GM10266 (cell line): ENCODE results near the gene ZNF737.
"Not testable (repeated sequence)": the region's sequence is repeated elsewhere in the genome, so short reads cannot be mapped to it uniquely, and the experiment has no call there.

Experiments
- DNase-seq: peaks from one replicate; pipeline ENCODE4 v3.0.0; 2012; ENCODE audit errors: extremely low spot score
- TF ChIP-seq, protein P1 (sequence below): IDR thresholded peaks from 2 replicates; pipeline ENCODE4 v1.5.1; 2012; ENCODE audit warnings: mild to moderate bottlenecking, low read depth; ENCODE audit not compliant: control insufficient read depth, insufficient read depth; ENCODE audit errors: missing control alignments

The ZNF737 gene

DNA sequence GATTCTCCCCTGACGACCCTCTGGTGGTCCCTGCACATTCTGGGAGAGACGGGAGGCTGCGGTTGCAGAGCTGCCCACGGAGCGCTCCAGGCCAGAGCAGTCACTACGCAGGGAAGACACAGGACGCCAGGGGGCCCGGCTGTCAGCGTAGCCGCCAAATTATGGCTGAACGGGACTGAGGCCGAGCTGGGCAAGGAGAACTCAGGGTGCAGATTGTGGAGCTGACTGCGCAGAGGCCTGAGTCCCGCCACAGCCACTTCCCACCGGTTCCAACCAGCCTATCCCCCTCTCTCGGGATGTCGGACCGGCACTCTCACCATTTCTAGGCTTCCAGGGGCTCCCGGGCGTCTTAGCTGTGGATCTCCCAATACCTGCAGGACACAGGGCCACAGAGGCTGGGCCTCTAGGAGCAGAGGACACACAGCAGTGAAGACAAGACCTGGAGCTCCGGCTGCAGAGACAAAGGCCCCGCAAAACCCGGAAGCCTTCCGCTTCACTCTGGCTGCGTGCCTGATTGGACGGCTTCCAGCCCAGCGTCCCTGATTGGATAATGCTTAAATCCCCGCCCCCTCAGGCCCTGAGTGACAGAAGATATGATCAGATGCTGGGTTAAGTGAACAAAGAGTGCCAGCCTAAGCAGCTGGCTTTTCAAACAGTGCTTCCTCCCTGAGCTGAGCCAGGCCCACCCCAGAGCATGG is at the start of gene ZNF737:
ZNF737 (minus strand) TSS at position 461 of the 698 bp plus-strand sequence; CDS start at position 320, 141 bp downstream.
- TF ChIP-seq, protein P1, sequence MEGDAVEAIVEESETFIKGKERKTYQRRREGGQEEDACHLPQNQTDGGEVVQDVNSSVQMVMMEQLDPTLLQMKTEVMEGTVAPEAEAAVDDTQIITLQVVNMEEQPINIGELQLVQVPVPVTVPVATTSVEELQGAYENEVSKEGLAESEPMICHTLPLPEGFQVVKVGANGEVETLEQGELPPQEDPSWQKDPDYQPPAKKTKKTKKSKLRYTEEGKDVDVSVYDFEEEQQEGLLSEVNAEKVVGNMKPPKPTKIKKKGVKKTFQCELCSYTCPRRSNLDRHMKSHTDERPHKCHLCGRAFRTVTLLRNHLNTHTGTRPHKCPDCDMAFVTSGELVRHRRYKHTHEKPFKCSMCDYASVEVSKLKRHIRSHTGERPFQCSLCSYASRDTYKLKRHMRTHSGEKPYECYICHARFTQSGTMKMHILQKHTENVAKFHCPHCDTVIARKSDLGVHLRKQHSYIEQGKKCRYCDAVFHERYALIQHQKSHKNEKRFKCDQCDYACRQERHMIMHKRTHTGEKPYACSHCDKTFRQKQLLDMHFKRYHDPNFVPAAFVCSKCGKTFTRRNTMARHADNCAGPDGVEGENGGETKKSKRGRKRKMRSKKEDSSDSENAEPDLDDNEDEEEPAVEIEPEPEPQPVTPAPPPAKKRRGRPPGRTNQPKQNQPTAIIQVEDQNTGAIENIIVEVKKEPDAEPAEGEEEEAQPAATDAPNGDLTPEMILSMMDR = peak; percentile 19
- peak; percentile 72 for DNase-seq

GRCh38 chr19:20614971-20615370 is 49.4 kb upstream of the ZNF737 start:
- DNase-seq = not testable (repeated sequence)

GRCh38 chr19:20612711-20613316 is 47.2 kb upstream of the ZNF737 start:
- TF ChIP-seq, protein P1 = no peak
- no peak for DNase-seq

- no peak for DNase-seq
- TF ChIP-seq, protein P1 = no peak
Observed at GRCh38 chr19:20611866-20612265, 46.3 kb upstream of the ZNF737 start.

GRCh38 chr19:20607943-20608342 is 42.4 kb upstream of the ZNF737 start:
- DNase-seq = no peak
- TF ChIP-seq, protein P1 = no peak

- no peak for DNase-seq
- TF ChIP-seq, protein P1 = no peak
Observed at GRCh38 chr19:20558571-20558970, 7.0 kb downstream of the ZNF737 start.

- TF ChIP-seq, protein P1 = no peak
- DNase-seq = no peak
Observed at GRCh38 chr19:20558011-20558410, 7.6 kb downstream of the ZNF737 start.

DNA sequence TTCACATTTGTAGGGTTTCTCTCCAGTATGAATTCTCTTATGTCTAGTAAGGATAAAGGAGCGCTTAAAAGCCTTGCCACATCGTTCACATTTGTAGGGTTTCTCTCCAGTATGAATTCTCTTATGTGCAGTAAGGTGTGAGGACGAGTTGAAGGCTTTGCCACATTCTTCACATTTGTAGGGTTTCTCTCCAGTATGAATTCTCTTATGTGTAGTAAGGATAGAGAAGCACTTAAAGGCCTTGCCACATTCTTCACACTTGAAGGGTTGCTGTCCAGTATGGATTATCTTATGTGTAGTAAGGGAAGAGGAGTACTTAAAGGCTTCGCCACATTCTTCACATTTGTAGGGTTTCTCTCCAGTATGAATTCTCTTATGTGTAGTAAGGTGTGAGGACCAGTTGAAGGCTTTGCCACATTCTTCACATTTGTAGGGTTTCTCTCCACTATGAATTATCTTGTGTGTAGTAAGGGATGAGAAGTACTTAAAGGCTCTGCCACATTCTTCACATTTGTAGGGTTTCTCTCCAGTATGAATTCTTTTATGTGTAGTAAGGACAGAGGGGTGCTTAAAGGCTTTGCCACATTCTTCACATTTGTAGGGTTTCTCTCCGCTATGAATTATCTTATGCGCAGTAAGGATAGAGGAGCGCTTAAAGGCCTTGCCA is 20.8 kb downstream of the ZNF737 start:
- DNase-seq = not testable (repeated sequence)

GRCh38 chr19:20530303-20530702 is 35.3 kb downstream of the ZNF737 start:
- DNase-seq = not testable (repeated sequence)
